ENCODE results near the gene TNS1. TPM values are rescaled to one million over a fixed set of nuclear protein-coding genes. Genes with fewer than 3 reads are reported as not detected.

The TNS1 gene
- total and polyA plus RNA-seq, 2 experiments from 2014 or later, result 16.2 to 27.6 TPM

DNA sequence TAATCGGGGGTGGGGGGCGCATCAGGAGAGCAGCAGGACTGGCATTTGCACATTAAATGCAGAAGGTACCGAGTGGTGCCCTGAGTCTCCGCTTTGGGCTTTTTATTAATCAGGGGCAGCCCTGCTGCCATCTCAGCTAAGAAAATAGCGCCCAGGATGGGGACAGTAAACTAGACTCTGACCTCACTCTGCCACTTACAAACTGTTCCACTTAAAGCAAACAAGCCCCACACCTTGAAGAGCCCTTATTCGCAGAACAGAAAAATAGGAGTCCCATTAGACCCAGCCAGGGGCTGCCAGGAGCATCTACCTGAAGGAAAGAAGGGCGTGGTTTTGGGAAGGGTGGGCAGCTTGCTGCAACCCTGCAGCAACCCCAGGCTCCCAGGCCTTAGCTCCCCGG is 165.3 kb downstream of the TNS1 start:
- Histone ChIP-seq H3K27ac (peak overlapping the region; percentile 81), H3K4me2 (no peak overlapping the region), H3K36me3 (replicated peaks; ENCODE audit: insufficient read depth, low read depth) (no peaks in the 10 kb centered on the region), H4K20me1 (ENCODE audit: insufficient read depth, poor library complexity, severe bottlenecking) (no peaks in the 10 kb centered on the region), H2AFZ (no peak overlapping the region), H3K9me3 (ENCODE audit: low read depth) (no peaks in the 10 kb centered on the region), H3K27me3 (no peaks in the 10 kb centered on the region), H3K9me2 (replicated peaks; ENCODE audit: insufficient read depth) (no peaks in the 10 kb centered on the region), H3K79me2 (no peaks in the 10 kb centered on the region), H3K4me3 (no peak overlapping the region), H3K4me1 (ENCODE audit: insufficient read depth) (peaks cover 12% of the 10 kb centered on the region)
- no peak for DNase-seq (ENCODE audit: low spot score)
- 87% methylated on average over 8 of the region's 8 CpGs for WGBS (ENCODE audit: low lambda C conversion rate, missing lambda C conversion rate)
- no peak for TF ChIP-seq CTCF (IDR thresholded peaks at IDR 0.05; ENCODE audit: poor library complexity)
- TF ChIP-seq EZH2phosphoT487 (IDR thresholded peaks at IDR 0.05; ENCODE audit: low read depth, severe bottlenecking, unreplicated experiment), result no peak
- TF ChIP-seq EZH2 (IDR thresholded peaks at IDR 0.05; ENCODE audit: borderline replicate concordance), result no peak

DNA sequence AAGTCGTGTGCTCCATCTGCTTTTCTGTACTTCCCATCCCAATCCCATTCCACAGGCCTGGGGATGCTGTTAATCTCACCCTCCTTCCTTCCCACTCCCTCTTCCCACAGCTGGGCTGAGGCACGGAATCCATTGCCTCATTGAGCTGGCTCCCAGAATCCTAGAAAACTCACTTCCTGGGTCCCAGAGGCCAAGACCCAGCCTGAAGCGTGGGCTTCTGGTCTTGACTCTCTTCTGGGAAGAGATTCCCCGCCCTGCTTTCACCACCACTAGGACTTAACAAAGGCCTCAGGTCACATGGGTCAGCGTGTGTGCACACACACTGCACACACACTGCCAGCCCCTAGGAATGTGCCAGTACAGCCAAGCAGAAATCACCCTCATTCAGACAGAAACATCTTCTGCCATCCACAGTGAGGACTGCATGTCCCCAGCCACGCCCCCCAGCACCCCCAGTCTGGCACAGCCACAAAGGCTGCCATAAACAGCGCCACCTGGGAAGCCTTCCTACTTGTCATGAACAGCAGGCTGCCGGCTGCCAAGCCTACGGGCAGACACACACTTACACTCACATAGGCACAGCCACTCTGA is 165.8 kb downstream of the TNS1 start:
- Histone ChIP-seq H2AFZ (no peak overlapping the region), H3K27me3 (no peaks in the 10 kb centered on the region), H3K4me1 (ENCODE audit: insufficient read depth) (peaks cover 12% of the 10 kb centered on the region), H3K79me2 (no peaks in the 10 kb centered on the region), H3K9me3 (ENCODE audit: low read depth) (no peaks in the 10 kb centered on the region), H3K4me3 (no peak overlapping the region), H3K9me2 (replicated peaks; ENCODE audit: insufficient read depth) (no peaks in the 10 kb centered on the region), H3K4me2 (no peak overlapping the region), H4K20me1 (ENCODE audit: insufficient read depth, poor library complexity, severe bottlenecking) (no peaks in the 10 kb centered on the region), H3K27ac (peak overlapping the region; percentile 81), H3K36me3 (replicated peaks; ENCODE audit: insufficient read depth, low read depth) (no peaks in the 10 kb centered on the region)
- DNase-seq (ENCODE audit: low spot score), result peak; percentile 51
- TF ChIP-seq EZH2phosphoT487 (IDR thresholded peaks at IDR 0.05; ENCODE audit: low read depth, severe bottlenecking, unreplicated experiment) (no peak), CTCF (IDR thresholded peaks at IDR 0.05; ENCODE audit: poor library complexity) (peak; percentile 22), EZH2 (IDR thresholded peaks at IDR 0.05; ENCODE audit: borderline replicate concordance) (no peak)
- 71% methylated on average over 9 of the region's 9 CpGs for WGBS (ENCODE audit: low lambda C conversion rate, missing lambda C conversion rate)

GRCh38 chr2:217835931-217836891 is 166.6 kb downstream of the TNS1 start:
- Histone ChIP-seq H3K27ac (peak overlapping the region; percentile 81), H3K9me2 (replicated peaks; ENCODE audit: insufficient read depth) (no peaks in the 10 kb centered on the region), H4K20me1 (ENCODE audit: insufficient read depth, poor library complexity, severe bottlenecking) (no peaks in the 10 kb centered on the region), H3K9me3 (ENCODE audit: low read depth) (no peaks in the 10 kb centered on the region), H3K4me1 (ENCODE audit: insufficient read depth) (peaks cover 12% of the 10 kb centered on the region), H2AFZ (no peak overlapping the region), H3K36me3 (replicated peaks; ENCODE audit: insufficient read depth, low read depth) (no peaks in the 10 kb centered on the region), H3K4me2 (no peak overlapping the region), H3K27me3 (no peaks in the 10 kb centered on the region), H3K4me3 (no peak overlapping the region), H3K79me2 (no peaks in the 10 kb centered on the region)
- DNase-seq (ENCODE audit: low spot score), result peak; percentile 69
- WGBS (ENCODE audit: low lambda C conversion rate, missing lambda C conversion rate), result 88% methylated on average over 18 of the region's 18 CpGs
- no peak for TF ChIP-seq EZH2 (IDR thresholded peaks at IDR 0.05; ENCODE audit: borderline replicate concordance)
- TF ChIP-seq EZH2phosphoT487 (IDR thresholded peaks at IDR 0.05; ENCODE audit: low read depth, severe bottlenecking, unreplicated experiment), result no peak
- no peak for TF ChIP-seq CTCF (IDR thresholded peaks at IDR 0.05; ENCODE audit: poor library complexity)

Data from hepatocyte (in vitro differentiated cells).